H9 (cell line): Measurements from ENCODE around the gene ZFAND3. TPM values are rescaled to one million over a fixed set of nuclear protein-coding genes. Genes with fewer than 3 reads are reported as not detected.

Source experiments
- DNase-seq: peaks from one replicate; pipeline ENCODE4 v3.0.0-alpha.2; 2017
- H2AFZ ChIP-seq: one replicate; pipeline ENCODE4 v1.6.1; 2013; ENCODE audit warnings: mild to moderate bottlenecking, low read length, control low read depth, moderate library complexity
- H2AK5ac ChIP-seq: 2 replicates; pipeline ENCODE4 v1.6.1; 2013; ENCODE audit warnings: low read length, control low read depth, mixed read lengths; ENCODE audit not compliant: insufficient read length
- H2BK120ac ChIP-seq: one replicate; pipeline ENCODE4 v1.6.1; 2013; ENCODE audit warnings: low read depth, mild to moderate bottlenecking, low read length, control low read depth, inconsistent platforms; ENCODE audit not compliant: poor library complexity, severe bottlenecking
- H2BK12ac ChIP-seq: 2 replicates; pipeline ENCODE4 v1.6.1; 2013; ENCODE audit warnings: low read length, control low read depth, mixed read lengths, low read depth; ENCODE audit not compliant: insufficient read length
- H2BK15ac ChIP-seq: 2 replicates; pipeline ENCODE4 v1.6.1; 2013; ENCODE audit warnings: low read depth, low read length, control low read depth
- H2BK20ac ChIP-seq: one replicate; pipeline ENCODE4 v1.6.1; 2013; ENCODE audit warnings: low read depth, mild to moderate bottlenecking, low read length, control low read depth, inconsistent platforms; ENCODE audit not compliant: poor library complexity, severe bottlenecking
- H2BK5ac ChIP-seq: 2 replicates; pipeline ENCODE4 v1.6.1; 2013; ENCODE audit warnings: low read length, control low read depth, mixed read lengths; ENCODE audit not compliant: insufficient read length
- H3K14ac ChIP-seq: 2 replicates; pipeline ENCODE4 v1.6.1; 2013; ENCODE audit warnings: low read length, control low read depth; ENCODE audit not compliant: insufficient read depth
- H3K18ac ChIP-seq: 2 replicates; pipeline ENCODE4 v1.6.1; 2013; ENCODE audit warnings: low read depth, mild to moderate bottlenecking, mixed read lengths, low read length, control low read depth; ENCODE audit not compliant: insufficient read length
- H3K23ac ChIP-seq: 2 replicates; pipeline ENCODE4 v1.6.1; 2013; ENCODE audit warnings: low read length, control low read depth, mixed read lengths, low read depth; ENCODE audit not compliant: insufficient read length
- H3K23me2 ChIP-seq: 2 replicates; pipeline ENCODE4 v1.6.1; 2013; ENCODE audit warnings: low read depth, mild to moderate bottlenecking, mixed read lengths, low read length, control low read depth; ENCODE audit not compliant: insufficient read length, poor library complexity, severe bottlenecking
- H3K27ac ChIP-seq: 2 replicates; pipeline ENCODE4 v1.5.1; 2013; ENCODE audit warnings: low read length, control low read depth, mixed read lengths, low read depth; ENCODE audit not compliant: insufficient read length
- H3K27me3 ChIP-seq: 2 replicates; pipeline ENCODE4 v1.6.1; 2013; ENCODE audit warnings: low read length, control low read depth, inconsistent platforms; ENCODE audit not compliant: insufficient read depth
- H3K4ac ChIP-seq: 2 replicates; pipeline ENCODE4 v1.6.1; 2013; ENCODE audit warnings: low read depth, mild to moderate bottlenecking, control low read depth, inconsistent platforms, low read length, moderate library complexity
- H3K4me1 ChIP-seq: 2 replicates; pipeline ENCODE4 v1.6.1; 2013; ENCODE audit warnings: low read length, control low read depth, inconsistent platforms; ENCODE audit not compliant: insufficient read depth
- H3K4me2 ChIP-seq: 2 replicates; pipeline ENCODE4 v1.6.1; 2013; ENCODE audit warnings: low read length, control low read depth, mixed read lengths; ENCODE audit not compliant: insufficient read length, insufficient read depth
- H3K56ac ChIP-seq: 2 replicates; pipeline ENCODE4 v1.6.1; 2013; ENCODE audit warnings: low read depth, mild to moderate bottlenecking, mixed read lengths, low read length, control low read depth; ENCODE audit not compliant: insufficient read length
- H3K79me1 ChIP-seq: 2 replicates; pipeline ENCODE4 v1.6.1; 2013; ENCODE audit warnings: low read depth, mild to moderate bottlenecking, moderate library complexity, low read length, control low read depth, inconsistent platforms; ENCODE audit not compliant: insufficient read depth, poor library complexity, severe bottlenecking
- H3K79me2 ChIP-seq: 2 replicates; pipeline ENCODE4 v1.6.1; 2013; ENCODE audit warnings: low read length, control low read depth, inconsistent platforms; ENCODE audit not compliant: insufficient read depth
- H3K9ac ChIP-seq: 2 replicates; pipeline ENCODE4 v1.6.1; 2013; ENCODE audit warnings: low read length, control low read depth, mixed read lengths; ENCODE audit not compliant: insufficient read length; ENCODE audit errors: extremely low read depth
- H3K9me3 ChIP-seq: one replicate; pipeline ENCODE4 v1.6.1; 2013; ENCODE audit warnings: low read depth, low read length, inconsistent platforms; ENCODE audit not compliant: control insufficient read depth
- H3T11ph ChIP-seq: one replicate; pipeline ENCODE4 v1.6.1; 2013; ENCODE audit warnings: mild to moderate bottlenecking, low read length, control low read depth, inconsistent platforms
- H4K20me1 ChIP-seq: one replicate; pipeline ENCODE4 v1.6.1; 2013; ENCODE audit not compliant: control insufficient read depth, insufficient read length, insufficient read depth
- H4K5ac ChIP-seq: 2 replicates; pipeline ENCODE4 v1.6.1; 2013; ENCODE audit warnings: low read depth, mild to moderate bottlenecking, mixed read lengths, low read length, control low read depth; ENCODE audit not compliant: insufficient read length
- H4K8ac ChIP-seq: replicated peaks from 2 replicates; pipeline ENCODE4 v1.6.1; 2013; ENCODE audit warnings: low read length, control low read depth, mixed read lengths, low read depth; ENCODE audit not compliant: insufficient read length
- H4K91ac ChIP-seq: 2 replicates; pipeline ENCODE4 v1.6.1; 2013; ENCODE audit warnings: low read depth, mild to moderate bottlenecking, moderate library complexity, mixed read lengths, low read length, control low read depth; ENCODE audit not compliant: insufficient read length
- H3K27ac Mint-ChIP-seq, 3 experiments: 2 replicates in 2 of 3; 3 replicates in 1 of 3; pipeline ENCODE4 v1.8.0; 2020 to 2021; ENCODE audit warnings: mixed read lengths in 3 of 3, mild to moderate bottlenecking in 1 of 3, moderate library complexity in 1 of 3
- H3K27me3 Mint-ChIP-seq: 2 replicates; pipeline ENCODE4 v1.8.0; 2021; ENCODE audit warnings: low read depth, mild to moderate bottlenecking, moderate library complexity, mixed read lengths
- H3K36me3 Mint-ChIP-seq, 3 experiments: 2 replicates in 2 of 3; 3 replicates in 1 of 3; pipeline ENCODE4 v1.8.0; 2020 to 2021; ENCODE audit warnings: low read depth in 3 of 3, mixed read lengths in 3 of 3; ENCODE audit not compliant: insufficient read depth in 1 of 3
- H3K4me1 Mint-ChIP-seq, 2 experiments: 2 replicates each; pipeline ENCODE4 v1.8.0; 2020; ENCODE audit warnings: mixed read lengths in 2 of 2
- H3K4me3 Mint-ChIP-seq, 2 experiments: 2 replicates in 1 of 2; 3 replicates in 1 of 2; pipeline ENCODE4 v1.8.0; 2020 to 2021; ENCODE audit warnings: mild to moderate bottlenecking in 2 of 2, mixed read lengths in 2 of 2, moderate library complexity in 1 of 2
- H3K9me3 Mint-ChIP-seq, 2 experiments: 2 replicates in 1 of 2; 3 replicates in 1 of 2; pipeline ENCODE4 v1.8.0; 2020; ENCODE audit warnings: mild to moderate bottlenecking in 2 of 2, mixed read lengths in 2 of 2, moderate library complexity in 1 of 2
- WGBS: extraction: QIAGEN DNeasy Blood & Tissue Kit; methylation state at CpG from one replicate; pipeline ENCODE4 v1.1.7; 2013; ENCODE audit warnings: missing lambda C conversion rate, low lambda C conversion rate, mixed read lengths; ENCODE audit not compliant: insufficient read length; ENCODE audit errors: extremely low coverage; 5-methylcytosine and 5-hydroxymethylcytosine counted together
- total RNA-seq: library from RNA; stranded (reverse); gene quantifications from 2 replicates; pipeline ENCODE4 v1.2.1, GENCODE V29; 2021
- TF ChIP-seq, protein P1 (sequence below): fragments of 200-600 bp; sonication (generic); conservative IDR thresholded peaks from 3 replicates; pipeline ENCODE4 v1.8.0; 2021; ENCODE audit warnings: antibody characterized with exemption, mild to moderate bottlenecking

ZFAND3 gene
- total RNA-seq, 1 experiment from 2014 or later = 57.7 TPM

DNA sequence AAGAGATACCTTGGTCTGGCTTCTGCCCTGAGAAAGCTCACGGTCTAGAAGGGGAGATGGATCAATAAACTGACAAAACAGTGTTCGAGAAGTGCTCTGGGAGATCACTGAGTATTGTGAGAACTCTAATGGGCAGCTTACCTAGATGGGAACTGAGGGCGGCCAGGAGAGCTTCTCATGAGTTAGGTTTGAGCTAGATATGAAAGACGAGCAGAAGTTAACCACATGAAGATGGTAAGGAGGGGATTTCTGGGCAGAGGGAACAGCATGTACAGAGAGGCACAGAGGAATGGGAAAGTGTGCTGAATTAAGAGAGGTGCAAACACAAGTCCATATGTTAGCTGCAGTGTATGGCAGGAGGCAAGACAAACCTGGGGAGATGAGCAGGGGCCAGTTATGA is 11.9 kb downstream of the ZFAND3 start:
- peaks cover 8% of the 10 kb centered on the region for H3K9me3 ChIP-seq
- Mint-ChIP-seq H3K27me3 (no peaks in the 10 kb centered on the region), H3K9me3 (peaks cover 0 to 4% of the 10 kb centered on the region in 2 experiments; a peak in 3 of 5 replicates), H3K27ac (no peak overlapping the region), H3K36me3 (peaks cover 13 to 21% (median 17%) of the 10 kb centered on the region in 3 experiments; a peak in 6 of 7 replicates), H3K4me1 (peaks cover 18 to 20% of the 10 kb centered on the region in 2 experiments), H3K4me3 (no peak overlapping the region)
- peaks cover 11% of the 10 kb centered on the region; the same call in 1 of the 2 replicates for H3K79me2 ChIP-seq
- no peak for DNase-seq
- H2BK12ac ChIP-seq = no peak overlapping the region
- H2BK20ac ChIP-seq = no peak overlapping the region
- no peak overlapping the region for H2BK120ac ChIP-seq
- no peaks in the 10 kb centered on the region for H3K23me2 ChIP-seq
- H3K4ac ChIP-seq = no peak overlapping the region
- no peaks in the 10 kb centered on the region for H3K27me3 ChIP-seq
- peaks cover 12% of the 10 kb centered on the region for H3K79me1 ChIP-seq
- TF ChIP-seq, protein P1, sequence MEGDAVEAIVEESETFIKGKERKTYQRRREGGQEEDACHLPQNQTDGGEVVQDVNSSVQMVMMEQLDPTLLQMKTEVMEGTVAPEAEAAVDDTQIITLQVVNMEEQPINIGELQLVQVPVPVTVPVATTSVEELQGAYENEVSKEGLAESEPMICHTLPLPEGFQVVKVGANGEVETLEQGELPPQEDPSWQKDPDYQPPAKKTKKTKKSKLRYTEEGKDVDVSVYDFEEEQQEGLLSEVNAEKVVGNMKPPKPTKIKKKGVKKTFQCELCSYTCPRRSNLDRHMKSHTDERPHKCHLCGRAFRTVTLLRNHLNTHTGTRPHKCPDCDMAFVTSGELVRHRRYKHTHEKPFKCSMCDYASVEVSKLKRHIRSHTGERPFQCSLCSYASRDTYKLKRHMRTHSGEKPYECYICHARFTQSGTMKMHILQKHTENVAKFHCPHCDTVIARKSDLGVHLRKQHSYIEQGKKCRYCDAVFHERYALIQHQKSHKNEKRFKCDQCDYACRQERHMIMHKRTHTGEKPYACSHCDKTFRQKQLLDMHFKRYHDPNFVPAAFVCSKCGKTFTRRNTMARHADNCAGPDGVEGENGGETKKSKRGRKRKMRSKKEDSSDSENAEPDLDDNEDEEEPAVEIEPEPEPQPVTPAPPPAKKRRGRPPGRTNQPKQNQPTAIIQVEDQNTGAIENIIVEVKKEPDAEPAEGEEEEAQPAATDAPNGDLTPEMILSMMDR = no peak
- WGBS = no CpG with 5 or more reads among the region's 4 CpGs
- H3K4me2 ChIP-seq = no peak overlapping the region
- no peak overlapping the region for H2AFZ ChIP-seq
- H4K91ac ChIP-seq = no peak overlapping the region
- no peak overlapping the region for H3K18ac ChIP-seq
- H3K23ac ChIP-seq = no peak overlapping the region
- H2BK5ac ChIP-seq = no peak overlapping the region
- H3K14ac ChIP-seq = no peak overlapping the region
- no peak overlapping the region for H4K8ac ChIP-seq
- H3K4me1 ChIP-seq = no peaks in the 10 kb centered on the region
- no peak overlapping the region for H3K9ac ChIP-seq
- H3T11ph ChIP-seq = no peak overlapping the region
- H3K27ac ChIP-seq = no peak overlapping the region
- H2BK15ac ChIP-seq = no peak overlapping the region
- no peak overlapping the region for H4K5ac ChIP-seq
- no peak overlapping the region for H3K56ac ChIP-seq
- no peaks in the 10 kb centered on the region for H4K20me1 ChIP-seq
- no peak overlapping the region for H2AK5ac ChIP-seq
